ENCODE results near the gene MAP4K1.
"Not testable (repeated sequence)": the region's sequence is repeated elsewhere in the genome, so short reads cannot be mapped to it uniquely, and the experiment has no call there.

Gene MAP4K1

GRCh38 chr19:38650911-38651584 is 33.3 kb upstream of the MAP4K1 start:
- DNase-seq (ENCODE audit: low read depth), result no peak

DNA sequence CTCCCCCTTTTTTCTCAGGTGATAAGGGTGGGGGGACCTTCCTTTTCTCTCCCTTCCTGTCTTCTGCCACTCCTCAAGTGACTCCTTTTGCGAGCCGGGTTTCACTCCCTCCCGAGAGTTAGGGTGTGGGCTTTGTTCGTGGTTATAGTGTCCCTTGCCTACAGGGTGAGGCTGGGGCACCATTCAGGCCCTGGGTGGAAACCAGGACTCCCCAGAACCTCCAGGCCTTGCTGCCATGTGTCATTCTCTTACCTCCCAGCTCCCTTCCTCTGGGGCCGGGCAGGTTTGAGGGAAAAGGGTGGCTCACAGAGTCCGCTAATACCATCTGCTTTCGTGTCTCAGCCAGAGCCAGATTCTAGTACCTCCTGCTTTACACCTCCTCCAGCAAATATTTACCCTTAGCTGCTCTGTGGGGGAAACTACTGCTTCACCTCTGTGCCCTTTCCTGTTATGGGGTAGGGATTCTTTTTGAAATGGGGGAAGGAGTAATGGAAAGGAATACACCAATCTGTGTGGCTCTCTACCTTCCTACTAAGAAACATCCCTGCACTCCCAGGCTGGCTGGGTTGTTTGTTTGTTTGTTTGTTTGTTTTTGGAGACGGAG is 32.5 kb upstream of the MAP4K1 start:
- no peak for DNase-seq (ENCODE audit: low read depth)

DNA sequence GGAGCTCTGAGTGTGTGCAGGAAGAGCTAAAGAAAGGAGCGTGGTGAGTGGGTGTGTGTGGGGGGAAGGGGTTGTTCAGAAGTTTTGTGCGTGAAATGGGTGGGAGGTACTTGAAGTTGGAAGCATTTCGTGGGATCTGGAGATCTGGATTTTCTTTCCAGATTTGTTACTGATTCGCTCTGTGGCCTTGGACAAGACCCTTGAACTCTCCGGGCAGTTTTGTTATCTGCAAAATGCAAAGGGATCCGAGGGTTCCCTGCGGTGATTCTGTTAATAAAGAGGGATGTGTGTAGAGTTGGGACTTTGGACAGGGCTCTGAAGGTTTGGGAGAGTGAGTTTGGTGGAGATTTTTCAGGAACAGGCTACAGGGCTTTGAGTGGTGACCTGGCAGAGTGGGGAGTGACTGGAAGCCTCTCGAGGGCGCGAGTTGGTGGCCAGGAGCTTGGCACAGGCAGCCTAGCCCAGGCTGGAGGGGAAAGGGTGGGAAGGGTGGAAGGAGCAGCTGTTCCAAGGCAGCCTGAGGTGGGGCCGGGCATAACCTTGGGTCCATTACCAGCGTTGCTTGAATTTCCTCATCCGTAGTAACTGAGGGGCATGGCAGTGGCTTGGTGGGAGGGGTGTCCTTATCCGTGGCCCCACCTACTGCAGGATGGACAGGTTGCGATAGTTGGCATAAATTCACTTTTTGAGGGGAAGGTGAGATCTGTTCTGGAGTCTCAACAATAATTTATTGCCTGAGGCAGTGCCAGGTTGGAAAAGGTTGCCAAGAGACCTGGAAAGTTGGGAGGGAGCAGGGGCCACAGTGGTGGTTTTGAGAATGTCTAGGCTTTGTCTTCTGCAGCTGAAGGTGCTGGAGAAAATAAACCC is 31.8 kb upstream of the MAP4K1 start:
- DNase-seq (ENCODE audit: low read depth), result no peak

- no peak for DNase-seq (ENCODE audit: low read depth)
Observed at GRCh38 chr19:38648769-38649304, 31.1 kb upstream of the MAP4K1 start.

DNA sequence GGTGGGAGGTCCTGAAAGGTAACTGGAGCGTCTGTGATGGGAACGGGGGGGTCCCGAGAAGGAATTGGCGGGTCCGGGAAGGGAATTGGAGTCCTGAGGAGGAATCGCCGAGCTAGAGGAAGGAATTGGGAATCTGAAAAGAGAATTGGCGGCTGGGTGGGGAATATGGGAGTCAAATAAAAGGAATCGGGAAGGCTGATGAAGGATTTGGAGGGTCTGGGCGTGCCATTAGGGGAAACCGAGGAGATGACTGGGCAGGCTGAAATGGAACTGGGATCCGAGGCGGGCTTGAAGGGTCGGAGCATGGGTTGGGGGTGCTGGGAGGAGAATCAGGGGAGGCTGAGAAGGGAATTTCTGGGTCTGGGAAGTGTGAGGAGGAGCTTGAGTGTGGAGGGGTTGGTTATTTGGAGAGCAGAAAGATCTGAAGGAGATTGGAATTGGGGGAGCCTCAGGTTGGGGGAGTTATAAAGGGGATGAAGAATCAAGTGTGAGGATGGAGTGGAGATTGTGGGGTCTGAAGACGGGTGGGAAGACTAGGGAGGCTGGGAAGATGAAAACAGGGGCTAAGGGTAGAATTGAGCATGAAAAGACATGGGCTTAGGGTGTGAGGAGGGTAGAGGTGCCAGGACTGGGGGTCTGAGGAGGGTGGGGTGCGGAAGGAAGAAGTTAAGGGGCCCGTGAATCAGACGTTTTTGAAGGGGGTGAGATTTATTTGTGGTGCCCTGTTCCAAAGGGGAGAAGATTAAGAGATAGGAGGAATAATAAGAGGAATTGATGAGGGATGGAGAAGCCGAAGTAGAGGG is 30.4 kb upstream of the MAP4K1 start:
- DNase-seq (ENCODE audit: low read depth), result no peak

DNA sequence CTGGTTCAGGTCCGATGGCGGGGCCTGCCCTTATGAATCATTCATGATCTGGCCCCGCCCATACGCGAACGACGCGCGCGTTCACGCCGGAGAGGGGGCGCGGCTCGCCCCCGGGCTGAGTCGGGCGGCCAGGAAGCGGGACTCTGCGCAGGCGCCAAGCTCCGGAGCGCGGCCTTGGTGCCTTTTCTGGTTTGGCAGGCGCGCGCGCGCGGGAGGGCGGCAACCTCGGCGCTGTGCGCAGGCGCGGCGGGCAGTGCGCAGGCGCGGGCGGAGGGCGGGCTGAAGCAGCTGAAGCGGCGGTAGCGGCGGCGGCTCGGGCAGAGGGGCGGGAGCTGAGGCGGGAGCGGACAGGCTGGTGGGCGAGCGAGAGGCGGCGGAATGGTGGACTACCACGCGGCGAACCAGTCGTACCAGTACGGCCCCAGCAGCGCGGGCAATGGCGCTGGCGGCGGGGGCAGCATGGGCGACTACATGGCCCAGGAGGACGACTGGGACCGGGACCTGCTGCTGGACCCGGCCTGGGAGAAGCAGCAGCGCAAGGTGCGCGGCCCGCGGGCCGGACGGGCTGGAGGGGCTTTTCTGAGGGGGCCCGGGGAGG is 29.7 kb upstream of the MAP4K1 start, which contains the start of gene ACTN4:
Gene ACTN4 (plus strand): TSS at position 282 of the 598 bp plus-strand sequence. CDS start 97 bp downstream, at position 379.
- DNase-seq (ENCODE audit: low read depth), result peak; percentile 100

- DNase-seq (ENCODE audit: low read depth), result no peak
Observed at GRCh38 chr19:38644719-38645118, 27.0 kb upstream of the MAP4K1 start.

- DNase-seq (ENCODE audit: low read depth), result no peak
Observed at GRCh38 chr19:38642176-38642575, 24.4 kb upstream of the MAP4K1 start.

GRCh38 chr19:38640368-38640767 is 22.6 kb upstream of the MAP4K1 start:
- no peak for DNase-seq (ENCODE audit: low read depth)

GRCh38 chr19:38639679-38640078 is 21.9 kb upstream of the MAP4K1 start:
- DNase-seq (ENCODE audit: low read depth), result no peak

DNA sequence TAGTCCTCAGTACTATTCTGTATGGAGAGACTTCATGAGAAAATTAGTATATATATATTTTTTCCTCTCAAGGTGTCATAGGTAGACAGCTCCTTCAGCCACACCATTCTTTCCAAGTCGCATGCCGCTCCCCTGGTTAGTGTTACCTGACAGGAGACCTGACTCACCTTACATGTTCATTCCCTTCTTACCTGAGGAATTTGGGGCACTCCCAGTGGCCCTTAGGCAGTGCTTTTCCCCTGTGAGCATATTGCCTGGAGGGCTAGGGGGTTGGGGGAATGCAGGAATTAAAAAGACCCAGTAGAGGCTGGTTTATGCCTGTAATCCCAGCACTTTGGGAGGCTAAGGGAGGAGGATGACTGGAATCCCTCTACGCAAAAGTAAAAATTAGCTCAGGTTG is 20.7 kb upstream of the MAP4K1 start:
- no peak for DNase-seq (ENCODE audit: low read depth)

GRCh38 chr19:38635483-38636399 is 18.0 kb upstream of the MAP4K1 start:
- DNase-seq (ENCODE audit: low read depth), result no peak

DNA sequence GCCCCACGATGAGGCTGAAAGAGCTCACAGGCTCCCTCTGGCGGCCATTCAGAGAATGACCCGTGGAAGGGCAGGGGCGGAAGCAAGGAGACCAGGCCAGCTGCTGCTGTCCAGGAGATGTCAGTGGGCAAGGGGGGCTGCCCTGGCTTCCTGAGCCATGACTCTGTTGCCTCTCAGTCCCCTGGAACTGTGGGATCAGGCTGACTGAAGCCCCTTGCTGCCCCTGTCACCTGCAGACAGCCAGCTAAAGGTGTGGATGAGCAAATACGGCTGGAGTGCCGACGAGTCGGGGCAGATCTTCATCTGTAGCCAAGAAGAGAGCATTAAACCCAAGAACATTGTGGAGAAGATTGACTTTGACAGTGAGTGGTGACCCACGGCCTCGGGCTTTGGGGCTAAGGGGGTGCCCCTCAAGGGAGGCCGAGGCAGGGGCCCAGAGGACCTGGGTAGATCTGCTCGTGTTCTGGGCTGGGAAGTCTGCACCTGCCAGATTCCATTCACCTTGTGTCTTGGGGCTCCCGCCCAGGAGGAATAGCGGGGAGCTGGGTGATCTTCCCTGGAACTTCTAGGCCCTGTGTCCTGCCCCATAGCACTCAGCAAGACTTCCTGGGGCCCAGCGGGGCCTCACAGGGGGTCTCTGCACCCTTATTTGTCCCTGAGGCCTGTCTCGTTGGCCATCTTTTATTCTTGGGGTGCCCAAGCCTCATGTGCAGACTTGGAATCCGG is 17.2 kb upstream of the MAP4K1 start:
- DNase-seq (ENCODE audit: low read depth), result peak; percentile 52

DNA sequence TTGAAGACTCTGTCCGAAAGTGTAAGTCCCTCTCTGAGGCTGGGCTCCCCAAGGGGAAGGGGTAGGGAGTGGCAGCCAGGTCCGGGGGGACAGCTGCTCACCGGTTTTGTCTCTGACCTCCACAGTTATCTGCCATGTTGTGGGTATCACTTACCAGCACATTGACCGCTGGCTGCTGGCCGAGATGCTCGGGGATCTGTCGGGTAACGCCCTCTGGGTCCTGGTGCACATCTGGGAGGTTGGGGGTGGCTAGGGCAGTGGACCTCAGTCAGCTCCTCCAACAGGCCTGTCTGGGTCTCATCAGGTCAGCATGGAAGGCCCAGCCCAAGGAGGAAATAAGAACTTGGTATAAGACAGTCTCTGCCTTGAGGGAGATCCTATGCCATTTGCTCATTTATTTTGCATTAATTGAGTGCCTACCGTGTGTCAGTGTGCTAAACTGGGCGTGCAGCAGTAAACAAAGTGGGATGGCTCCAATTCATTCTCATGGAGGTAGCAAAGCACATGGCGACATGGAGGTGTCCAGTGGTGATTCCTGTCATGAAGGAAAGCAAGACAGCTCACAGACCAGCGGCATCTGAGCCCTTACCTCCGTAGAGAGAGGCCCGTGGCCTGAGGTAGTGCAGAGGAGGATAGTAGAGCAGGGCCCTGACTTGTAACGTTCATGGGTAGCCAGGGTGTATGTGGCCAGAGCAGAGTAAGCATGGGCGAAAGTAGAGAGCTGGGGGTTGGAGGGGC is 14.9 kb upstream of the MAP4K1 start:
- no peak for DNase-seq (ENCODE audit: low read depth)

DNA sequence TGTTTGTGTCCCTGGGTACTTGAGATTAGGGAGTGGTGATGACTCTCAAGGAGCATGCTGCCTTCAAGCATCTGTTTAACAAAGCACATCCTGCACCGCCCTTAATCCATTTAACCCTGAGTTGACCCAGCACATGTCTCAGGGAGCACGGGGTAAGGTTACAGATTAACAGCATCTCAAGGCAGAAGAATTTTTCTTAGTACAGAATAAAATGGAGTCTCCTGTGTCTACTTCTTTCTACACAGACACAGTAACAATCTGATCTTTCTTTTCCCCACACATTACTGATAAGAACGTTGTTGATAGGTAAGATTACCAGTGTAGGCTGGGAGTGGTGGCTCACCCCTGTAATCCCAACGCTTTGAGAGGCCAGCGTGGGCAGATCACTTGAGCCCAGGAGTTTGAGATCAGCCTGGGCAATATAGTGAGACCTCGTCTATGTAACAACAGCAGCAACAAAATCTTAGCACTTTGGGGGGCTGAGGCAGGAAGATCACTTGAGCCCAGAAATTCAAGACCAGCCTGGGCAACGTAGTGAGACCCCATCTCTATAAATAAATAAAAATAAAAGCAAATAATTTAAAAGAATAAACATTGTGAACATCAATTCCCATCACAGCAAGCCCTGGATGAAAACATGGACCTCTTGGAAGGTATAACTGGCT is 14.2 kb upstream of the MAP4K1 start:
- DNase-seq (ENCODE audit: low read depth), result not testable (repeated sequence)

DNA sequence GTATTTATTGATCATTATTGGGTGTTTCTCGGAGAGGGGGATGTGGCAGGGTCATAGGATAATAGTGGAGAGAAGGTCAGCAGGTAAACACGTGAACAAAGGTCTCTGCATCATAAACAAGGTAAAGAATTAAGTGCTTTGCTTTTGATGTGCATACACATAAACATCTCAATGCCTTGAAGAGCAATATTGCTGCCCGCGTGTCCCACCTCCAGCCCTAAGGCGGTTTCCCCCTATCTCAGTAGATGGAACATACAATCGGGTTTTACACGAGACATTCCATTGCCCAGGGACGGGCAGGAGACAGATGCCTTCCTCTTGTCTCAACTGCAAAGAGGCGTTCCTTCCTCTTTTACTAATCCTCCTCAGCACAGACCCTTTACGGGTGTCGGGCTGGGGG is 13.5 kb upstream of the MAP4K1 start:
- not testable (repeated sequence) for DNase-seq (ENCODE audit: low read depth)

DNA sequence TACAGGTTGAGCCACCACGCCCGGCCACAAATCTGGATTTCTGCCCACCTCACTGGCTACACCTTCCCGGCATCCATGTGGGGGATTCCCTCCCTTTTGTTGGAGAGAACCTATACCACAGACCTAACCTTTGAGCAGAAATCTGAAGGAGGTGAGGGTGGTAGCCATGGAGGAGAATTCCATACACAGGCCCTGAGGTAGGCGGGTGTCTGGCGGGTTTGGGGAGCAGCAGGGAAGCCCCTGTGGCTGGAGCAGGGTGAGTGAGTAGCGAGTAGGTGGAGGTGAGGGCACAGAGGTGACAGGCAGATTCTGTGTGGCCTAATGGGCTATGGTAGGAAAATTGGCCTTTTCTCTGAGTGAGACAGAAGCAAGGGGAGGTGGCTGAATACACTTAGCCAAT is 11.8 kb upstream of the MAP4K1 start:
- DNase-seq (ENCODE audit: low read depth), result no peak

- DNase-seq (ENCODE audit: low read depth), result no peak
Observed at GRCh38 chr19:38626401-38626800, 8.6 kb upstream of the MAP4K1 start.

Data from T follicular helper cell (primary cell).